Lower leg skin (tissue), 3 donors: ENCODE results near the gene GPC3.

ENCODE experiments used
- POLR2A ChIP-seq, 2 donors: fragments of 450-650 bp; IDR thresholded peaks; one replicate each; pipeline ENCODE4 v1.6.1; 2016 to 2017; ENCODE audit warnings: antibody characterized with exemption in 2 of 2, mild to moderate bottlenecking in 1 of 2, moderate library complexity in 1 of 2
- TF ChIP-seq, protein P1 (sequence below), 3 donors: fragments of 450-650 bp; IDR thresholded peaks; one replicate each; pipeline ENCODE4 v1.5.1; 2016; ENCODE audit warnings: antibody characterized with exemption in 3 of 3, mild to moderate bottlenecking in 3 of 3, moderate library complexity in 2 of 3

DNA sequence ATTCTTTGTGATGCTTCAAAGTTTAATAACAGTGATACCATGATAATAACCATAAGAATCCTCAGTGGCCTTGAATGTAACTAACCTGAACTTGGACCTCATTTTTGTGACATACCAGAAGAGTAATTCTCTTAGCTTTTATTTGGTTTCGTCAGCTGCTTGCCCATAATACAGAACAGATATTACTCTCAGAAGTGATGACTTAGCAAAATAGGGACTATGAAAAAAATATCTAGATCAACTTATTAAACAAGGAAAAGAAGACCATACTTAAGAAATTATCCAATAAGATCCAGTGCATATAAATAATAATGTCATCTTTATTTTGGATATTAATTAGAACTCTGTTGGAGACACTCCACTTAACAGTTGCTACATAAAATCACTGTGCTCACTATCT is 333.2 kb downstream of the GPC3 start:
- TF ChIP-seq, protein P1, sequence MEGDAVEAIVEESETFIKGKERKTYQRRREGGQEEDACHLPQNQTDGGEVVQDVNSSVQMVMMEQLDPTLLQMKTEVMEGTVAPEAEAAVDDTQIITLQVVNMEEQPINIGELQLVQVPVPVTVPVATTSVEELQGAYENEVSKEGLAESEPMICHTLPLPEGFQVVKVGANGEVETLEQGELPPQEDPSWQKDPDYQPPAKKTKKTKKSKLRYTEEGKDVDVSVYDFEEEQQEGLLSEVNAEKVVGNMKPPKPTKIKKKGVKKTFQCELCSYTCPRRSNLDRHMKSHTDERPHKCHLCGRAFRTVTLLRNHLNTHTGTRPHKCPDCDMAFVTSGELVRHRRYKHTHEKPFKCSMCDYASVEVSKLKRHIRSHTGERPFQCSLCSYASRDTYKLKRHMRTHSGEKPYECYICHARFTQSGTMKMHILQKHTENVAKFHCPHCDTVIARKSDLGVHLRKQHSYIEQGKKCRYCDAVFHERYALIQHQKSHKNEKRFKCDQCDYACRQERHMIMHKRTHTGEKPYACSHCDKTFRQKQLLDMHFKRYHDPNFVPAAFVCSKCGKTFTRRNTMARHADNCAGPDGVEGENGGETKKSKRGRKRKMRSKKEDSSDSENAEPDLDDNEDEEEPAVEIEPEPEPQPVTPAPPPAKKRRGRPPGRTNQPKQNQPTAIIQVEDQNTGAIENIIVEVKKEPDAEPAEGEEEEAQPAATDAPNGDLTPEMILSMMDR (IDR thresholded peaks at IDR 0.05): no peak
- TF ChIP-seq POLR2A (IDR thresholded peaks at IDR 0.05): no peak
